ENCODE measurements around the gene MAOA. TPM values are rescaled to one million over a fixed set of nuclear protein-coding genes. Genes with fewer than 3 reads are reported as not detected.

The MAOA gene
- total RNA-seq, 1 donor from 2014 or later = 1.8 TPM

DNA sequence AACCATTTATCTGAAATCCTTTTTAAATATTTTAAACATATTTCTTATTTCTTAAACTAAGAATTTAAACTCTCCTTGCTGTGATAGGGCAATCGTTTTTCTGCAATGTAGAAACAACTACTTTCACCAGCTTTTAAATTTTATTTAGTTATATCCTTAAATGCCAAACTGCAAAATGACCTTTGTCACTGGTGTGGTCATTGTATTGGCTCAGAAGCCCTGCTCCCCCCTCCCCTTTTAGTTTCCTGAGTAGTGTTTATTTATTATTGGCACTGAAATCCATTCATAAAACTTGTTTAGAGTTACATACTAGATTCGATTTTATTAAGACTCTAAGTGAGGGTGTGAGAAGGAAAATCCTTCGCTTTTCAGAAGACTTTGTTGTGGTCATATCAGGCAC lies 23.0 kb downstream of the MAOA start:
- Histone ChIP-seq H3K27me3 (ENCODE audit: insufficient read depth, low read length) (no peaks in the 10 kb centered on the region), H3K4me1 (ENCODE audit: insufficient read depth, low read length) (no peaks in the 10 kb centered on the region), H2AFZ (ENCODE audit: low read depth, low read length) (no peak overlapping the region), H4K20me1 (ENCODE audit: insufficient read depth, low read length) (no peaks in the 10 kb centered on the region), H3K9ac (ENCODE audit: low read length) (no peak overlapping the region), H3K9me3 (ENCODE audit: insufficient read depth, low read depth, low read length) (no peaks in the 10 kb centered on the region), H3K27ac (ENCODE audit: low read depth, low read length) (no peak overlapping the region), H3K4me2 (ENCODE audit: low read length) (no peak overlapping the region), H3K36me3 (ENCODE audit: insufficient read depth, low read length) (no peaks in the 10 kb centered on the region), H3K4me3 (ENCODE audit: insufficient read depth, low read depth, low read length) (no peak overlapping the region), H3K79me2 (ENCODE audit: insufficient read depth, low read length) (no peaks in the 10 kb centered on the region)
- H3K27ac Mint-ChIP-seq (ENCODE audit: unreplicated experiment) = no peak overlapping the region
- no peaks in the 10 kb centered on the region for H3K36me3 Mint-ChIP-seq (ENCODE audit: low read depth, unreplicated experiment)
- no peaks in the 10 kb centered on the region for H3K4me1 Mint-ChIP-seq (ENCODE audit: low read depth, unreplicated experiment)
- H3K9me3 Mint-ChIP-seq (ENCODE audit: unreplicated experiment) = peaks cover 4% of the 10 kb centered on the region
- no peak overlapping the region for H3K4me3 Mint-ChIP-seq (ENCODE audit: unreplicated experiment)
- TF ChIP-seq, protein P1, sequence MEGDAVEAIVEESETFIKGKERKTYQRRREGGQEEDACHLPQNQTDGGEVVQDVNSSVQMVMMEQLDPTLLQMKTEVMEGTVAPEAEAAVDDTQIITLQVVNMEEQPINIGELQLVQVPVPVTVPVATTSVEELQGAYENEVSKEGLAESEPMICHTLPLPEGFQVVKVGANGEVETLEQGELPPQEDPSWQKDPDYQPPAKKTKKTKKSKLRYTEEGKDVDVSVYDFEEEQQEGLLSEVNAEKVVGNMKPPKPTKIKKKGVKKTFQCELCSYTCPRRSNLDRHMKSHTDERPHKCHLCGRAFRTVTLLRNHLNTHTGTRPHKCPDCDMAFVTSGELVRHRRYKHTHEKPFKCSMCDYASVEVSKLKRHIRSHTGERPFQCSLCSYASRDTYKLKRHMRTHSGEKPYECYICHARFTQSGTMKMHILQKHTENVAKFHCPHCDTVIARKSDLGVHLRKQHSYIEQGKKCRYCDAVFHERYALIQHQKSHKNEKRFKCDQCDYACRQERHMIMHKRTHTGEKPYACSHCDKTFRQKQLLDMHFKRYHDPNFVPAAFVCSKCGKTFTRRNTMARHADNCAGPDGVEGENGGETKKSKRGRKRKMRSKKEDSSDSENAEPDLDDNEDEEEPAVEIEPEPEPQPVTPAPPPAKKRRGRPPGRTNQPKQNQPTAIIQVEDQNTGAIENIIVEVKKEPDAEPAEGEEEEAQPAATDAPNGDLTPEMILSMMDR (IDR thresholded peaks at IDR 0.05; ENCODE audit: insufficient read depth, low read depth, low read length) = no peak
- TF ChIP-seq EZH2 (IDR thresholded peaks at IDR 0.05; ENCODE audit: insufficient read depth, low read length) = no peak
- FAIRE-seq (no peak), DNase-seq (ENCODE audit: low read depth) (no peak)
- H3K27me3 Mint-ChIP-seq (ENCODE audit: low read depth, unreplicated experiment) = no peaks in the 10 kb centered on the region

DNA sequence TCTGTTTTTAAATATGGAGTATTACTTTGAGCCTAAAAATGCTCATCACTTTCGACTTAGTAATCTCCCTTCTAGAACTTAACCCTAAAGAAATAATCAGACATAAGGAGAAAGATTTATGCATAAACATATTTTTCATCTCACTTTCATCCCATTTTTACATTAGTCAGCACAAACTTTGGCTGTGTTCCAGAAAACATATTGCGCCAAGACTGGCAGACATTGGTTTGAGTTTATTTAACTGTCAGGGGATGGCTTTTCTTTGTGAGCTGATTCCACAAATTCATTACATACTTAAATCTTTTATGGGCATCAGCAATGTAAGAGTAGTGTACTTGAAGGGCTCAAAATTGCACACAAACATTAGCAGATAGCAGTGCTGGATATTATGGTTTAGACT lies 23.7 kb downstream of the MAOA start:
- TF ChIP-seq, protein P1 (IDR thresholded peaks at IDR 0.05; ENCODE audit: insufficient read depth, low read depth, low read length) = no peak
- TF ChIP-seq EZH2 (IDR thresholded peaks at IDR 0.05; ENCODE audit: insufficient read depth, low read length) = no peak
- no peak overlapping the region for H3K4me3 Mint-ChIP-seq (ENCODE audit: unreplicated experiment)
- Histone ChIP-seq H3K79me2 (ENCODE audit: insufficient read depth, low read length) (no peaks in the 10 kb centered on the region), H4K20me1 (ENCODE audit: insufficient read depth, low read length) (no peaks in the 10 kb centered on the region), H3K27me3 (ENCODE audit: insufficient read depth, low read length) (no peaks in the 10 kb centered on the region), H2AFZ (ENCODE audit: low read depth, low read length) (no peak overlapping the region), H3K4me2 (ENCODE audit: low read length) (no peak overlapping the region), H3K4me1 (ENCODE audit: insufficient read depth, low read length) (no peaks in the 10 kb centered on the region), H3K9ac (ENCODE audit: low read length) (no peak overlapping the region), H3K36me3 (ENCODE audit: insufficient read depth, low read length) (no peaks in the 10 kb centered on the region), H3K4me3 (ENCODE audit: insufficient read depth, low read depth, low read length) (no peak overlapping the region), H3K9me3 (ENCODE audit: insufficient read depth, low read depth, low read length) (no peaks in the 10 kb centered on the region), H3K27ac (ENCODE audit: low read depth, low read length) (no peak overlapping the region)
- H3K27ac Mint-ChIP-seq (ENCODE audit: unreplicated experiment) = no peak overlapping the region
- no peaks in the 10 kb centered on the region for H3K27me3 Mint-ChIP-seq (ENCODE audit: low read depth, unreplicated experiment)
- FAIRE-seq (peak; percentile 95), DNase-seq (ENCODE audit: low read depth) (no peak)
- peaks cover 4% of the 10 kb centered on the region for H3K9me3 Mint-ChIP-seq (ENCODE audit: unreplicated experiment)
- H3K4me1 Mint-ChIP-seq (ENCODE audit: low read depth, unreplicated experiment) = no peaks in the 10 kb centered on the region
- H3K36me3 Mint-ChIP-seq (ENCODE audit: low read depth, unreplicated experiment) = no peaks in the 10 kb centered on the region

DNA sequence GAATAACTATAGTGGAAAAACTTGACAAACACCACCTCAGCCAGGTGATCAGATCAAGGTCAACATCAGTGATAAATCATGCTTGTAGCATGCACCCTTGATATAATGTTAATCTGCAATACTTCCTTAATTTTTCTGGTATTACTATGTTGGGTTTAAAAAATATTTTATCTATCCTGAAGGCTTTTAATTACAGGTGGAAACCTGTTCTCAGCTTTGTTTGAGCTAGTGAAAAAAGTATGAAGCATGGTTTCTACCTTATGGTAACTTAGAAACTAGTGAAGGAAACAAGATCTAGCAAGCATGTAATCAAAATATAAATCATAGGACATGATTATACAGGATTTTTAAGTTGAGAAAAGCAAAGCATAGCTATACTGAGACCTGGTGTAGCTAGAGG lies 26.6 kb downstream of the MAOA start:
- Mint-ChIP-seq H3K36me3 (ENCODE audit: low read depth, unreplicated experiment) (no peaks in the 10 kb centered on the region), H3K9me3 (ENCODE audit: unreplicated experiment) (peaks cover 2% of the 10 kb centered on the region), H3K27me3 (ENCODE audit: low read depth, unreplicated experiment) (no peaks in the 10 kb centered on the region), H3K27ac (ENCODE audit: unreplicated experiment) (no peak overlapping the region), H3K4me1 (ENCODE audit: low read depth, unreplicated experiment) (peaks cover 5% of the 10 kb centered on the region), H3K4me3 (ENCODE audit: unreplicated experiment) (no peak overlapping the region)
- Histone ChIP-seq H3K27ac (ENCODE audit: low read depth, low read length) (no peak overlapping the region), H3K9ac (ENCODE audit: low read length) (no peak overlapping the region), H3K36me3 (ENCODE audit: insufficient read depth, low read length) (no peaks in the 10 kb centered on the region), H3K4me2 (ENCODE audit: low read length) (no peak overlapping the region), H3K27me3 (ENCODE audit: insufficient read depth, low read length) (no peaks in the 10 kb centered on the region), H2AFZ (ENCODE audit: low read depth, low read length) (no peak overlapping the region), H4K20me1 (ENCODE audit: insufficient read depth, low read length) (no peaks in the 10 kb centered on the region), H3K4me3 (ENCODE audit: insufficient read depth, low read depth, low read length) (no peak overlapping the region), H3K4me1 (ENCODE audit: insufficient read depth, low read length) (no peaks in the 10 kb centered on the region), H3K9me3 (ENCODE audit: insufficient read depth, low read depth, low read length) (no peaks in the 10 kb centered on the region), H3K79me2 (ENCODE audit: insufficient read depth, low read length) (no peaks in the 10 kb centered on the region)
- FAIRE-seq (no peak), DNase-seq (ENCODE audit: low read depth) (no peak)
- TF ChIP-seq, protein P1 (IDR thresholded peaks at IDR 0.05; ENCODE audit: insufficient read depth, low read depth, low read length) = no peak
- TF ChIP-seq EZH2 (IDR thresholded peaks at IDR 0.05; ENCODE audit: insufficient read depth, low read length) = no peak
